ENCODE data around the gene EME2. TPM values are rescaled to one million over a fixed set of nuclear protein-coding genes. Genes with fewer than 3 reads are reported as not detected.

Gene EME2
- total RNA-seq, 2 donors from 2014 or later: 16.7 to 30.6 TPM

GRCh38 chr16:1745900-1746692 lies 26.5 kb upstream of the EME2 start:
- Histone ChIP-seq H3K9me3 (no peaks in the 10 kb centered on the region), H3K27ac (no peak overlapping the region), H3K4me3 (no peak overlapping the region), H3K9ac (ENCODE audit: low read depth in 2 of 2, low read length in 2 of 2) (no peak overlapping the region), H3K27me3 (no peaks in the 10 kb centered on the region), H3K36me3 (no peaks in the 10 kb centered on the region), H3K4me1 (no peaks in the 10 kb centered on the region)
- no peak for DNase-seq
- intact Hi-C loops (cut with DNase I): no loop called here
- TF ChIP-seq CTCF (IDR thresholded peaks at IDR 0.05): no peak

GRCh38 chr16:1746693-1747195 lies 25.9 kb upstream of the EME2 start:
- Histone ChIP-seq H3K4me1 (no peaks in the 10 kb centered on the region), H3K27me3 (no peaks in the 10 kb centered on the region), H3K9ac (ENCODE audit: low read depth in 2 of 2, low read length in 2 of 2) (no peak overlapping the region), H3K4me3 (no peak overlapping the region), H3K36me3 (no peaks in the 10 kb centered on the region), H3K9me3 (no peaks in the 10 kb centered on the region), H3K27ac (no peak overlapping the region)
- DNase-seq: no peak
- intact Hi-C loops (cut with DNase I): no loop called here
- TF ChIP-seq CTCF (IDR thresholded peaks at IDR 0.05): no peak

- no peak for TF ChIP-seq CTCF (IDR thresholded peaks at IDR 0.05)
- Histone ChIP-seq H3K4me3 (no peak overlapping the region), H3K27ac (no peak overlapping the region), H3K4me1 (no peaks in the 10 kb centered on the region), H3K9ac (ENCODE audit: low read depth in 2 of 2, low read length in 2 of 2) (no peak overlapping the region), H3K27me3 (no peaks in the 10 kb centered on the region), H3K36me3 (no peaks in the 10 kb centered on the region), H3K9me3 (no peaks in the 10 kb centered on the region)
- no peak for DNase-seq
- intact Hi-C loops (cut with DNase I): no loop called here
Measured at GRCh38 chr16:1747934-1748333, 24.7 kb upstream of the EME2 start.

- H3K27ac ChIP-seq: no peak overlapping the region
- H3K9me3 ChIP-seq: no peaks in the 10 kb centered on the region
- DNase-seq: no peak
- no peak overlapping the region for H3K9ac ChIP-seq (ENCODE audit: low read depth in 2 of 2, low read length in 2 of 2)
- intact Hi-C loops (cut with DNase I): no loop called here
- TF ChIP-seq CTCF (IDR thresholded peaks at IDR 0.05): no peak
- no peaks in the 10 kb centered on the region for H3K27me3 ChIP-seq
- no peaks in the 10 kb centered on the region for H3K4me1 ChIP-seq
- no peak overlapping the region for H3K4me3 ChIP-seq
- no peaks in the 10 kb centered on the region for H3K36me3 ChIP-seq
Measured at GRCh38 chr16:1749152-1750117, 23.2 kb upstream of the EME2 start.

GRCh38 chr16:1751946-1752345 lies 20.7 kb upstream of the EME2 start:
- no peak for TF ChIP-seq CTCF (IDR thresholded peaks at IDR 0.05)
- H3K9me3 ChIP-seq: no peaks in the 10 kb centered on the region
- H3K4me1 ChIP-seq: no peaks in the 10 kb centered on the region
- no peak overlapping the region for H3K4me3 ChIP-seq
- intact Hi-C loops (cut with DNase I): no loop called here
- no peak overlapping the region for H3K9ac ChIP-seq (ENCODE audit: low read depth in 2 of 2, low read length in 2 of 2)
- no peaks in the 10 kb centered on the region for H3K36me3 ChIP-seq
- DNase-seq: no peak
- H3K27me3 ChIP-seq: no peaks in the 10 kb centered on the region
- H3K27ac ChIP-seq: no peak overlapping the region
